Central memory CD8-positive, alpha-beta T cell (primary cell): ENCODE results near the gene ANKRD11.
A peak's percentile ranks its signal among the peaks of the same experiment; 100 is the strongest.

Source experiments
- ATAC-seq: fragments of 150-1000 bp; cut with Tn5 transposase; replicated peaks from 2 replicates; pipeline ENCODE4 v1.10.0; 2022; ENCODE audit warnings: mild to moderate bottlenecking, moderate FRiP score, moderate number of reproducible peaks; ENCODE audit not compliant: poor library complexity, severe bottlenecking; ENCODE audit errors: extremely low read depth
- DNase-seq, 2 donors: peaks; one replicate each; pipeline ENCODE4 v3.0.0; 2021; ENCODE audit warnings: low spot score in 2 of 2
- H3K27ac Mint-ChIP-seq: one replicate; pipeline ENCODE4 v1.8.0; 2022; ENCODE audit warnings: low read depth, mild to moderate bottlenecking, moderate library complexity, mixed read lengths
- H3K27me3 Mint-ChIP-seq: one replicate; pipeline ENCODE4 v1.8.0; 2022; ENCODE audit warnings: mixed read lengths
- H3K36me3 Mint-ChIP-seq: one replicate; pipeline ENCODE4 v1.8.0; 2022; ENCODE audit warnings: mild to moderate bottlenecking, moderate library complexity, mixed read lengths; ENCODE audit not compliant: insufficient read depth
- H3K4me1 Mint-ChIP-seq: one replicate; pipeline ENCODE4 v1.8.0; 2022; ENCODE audit warnings: mixed read lengths
- H3K4me3 Mint-ChIP-seq: one replicate; pipeline ENCODE4 v1.8.0; 2022; ENCODE audit warnings: mild to moderate bottlenecking, moderate library complexity, mixed read lengths
- H3K9me3 Mint-ChIP-seq: one replicate; pipeline ENCODE4 v1.8.0; 2022; ENCODE audit warnings: mixed read lengths

Gene ANKRD11

DNA sequence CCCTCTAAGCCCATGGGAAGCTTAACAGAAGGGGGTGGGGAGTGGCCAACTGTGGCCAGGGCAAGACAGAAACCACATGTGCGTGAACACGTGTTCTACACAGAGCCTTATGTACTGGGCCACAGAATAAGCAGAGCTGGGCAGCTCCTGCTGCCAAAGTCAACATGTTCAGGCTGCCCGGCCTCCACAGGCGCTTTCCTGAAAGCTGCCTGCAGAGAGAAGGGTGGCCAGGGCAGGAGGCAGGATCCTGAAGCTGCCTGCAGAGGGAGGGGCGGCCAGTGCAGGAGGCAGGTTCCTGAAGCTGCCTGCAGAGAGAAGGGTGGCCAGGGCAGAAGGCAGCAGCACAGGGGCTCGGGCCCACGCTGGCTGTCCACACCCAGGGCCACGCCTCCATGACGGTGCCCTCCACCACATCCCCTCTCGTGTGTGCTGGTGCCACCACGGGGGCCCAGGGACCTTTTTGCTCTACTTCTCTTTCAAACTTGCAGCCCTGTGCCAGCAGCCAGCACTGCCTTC lies 79.5 kb downstream of the ANKRD11 start:
- Mint-ChIP-seq H3K27ac (peak overlapping the region; percentile 91), H3K36me3 (peaks cover 19% of the 10 kb centered on the region), H3K4me3 (peak overlapping the region; percentile 65), H3K4me1 (peaks cover 78% of the 10 kb centered on the region), H3K27me3 (no peaks in the 10 kb centered on the region), H3K9me3 (no peaks in the 10 kb centered on the region)
- DNase-seq, result no peak
- no peak for ATAC-seq

GRCh38 chr16:89410322-89410721 lies 80.0 kb downstream of the ANKRD11 start:
- H3K4me3 Mint-ChIP-seq, result peak overlapping the region; percentile 65
- peaks cover 75% of the 10 kb centered on the region for H3K4me1 Mint-ChIP-seq
- ATAC-seq (no peak), DNase-seq (no peak)
- H3K27me3 Mint-ChIP-seq, result no peaks in the 10 kb centered on the region
- H3K36me3 Mint-ChIP-seq, result peaks cover 17% of the 10 kb centered on the region
- H3K9me3 Mint-ChIP-seq, result no peaks in the 10 kb centered on the region
- peak overlapping the region; percentile 91 for H3K27ac Mint-ChIP-seq

- Mint-ChIP-seq H3K36me3 (peaks cover 17% of the 10 kb centered on the region), H3K27ac (peak overlapping the region; percentile 91), H3K27me3 (no peaks in the 10 kb centered on the region), H3K4me3 (peak overlapping the region; percentile 63), H3K9me3 (no peaks in the 10 kb centered on the region), H3K4me1 (peaks cover 75% of the 10 kb centered on the region)
- DNase-seq (peak; percentile 71 to 87), ATAC-seq (peak; percentile 89)
Measured at GRCh38 chr16:89409161-89409711, 81.1 kb downstream of the ANKRD11 start.

DNA sequence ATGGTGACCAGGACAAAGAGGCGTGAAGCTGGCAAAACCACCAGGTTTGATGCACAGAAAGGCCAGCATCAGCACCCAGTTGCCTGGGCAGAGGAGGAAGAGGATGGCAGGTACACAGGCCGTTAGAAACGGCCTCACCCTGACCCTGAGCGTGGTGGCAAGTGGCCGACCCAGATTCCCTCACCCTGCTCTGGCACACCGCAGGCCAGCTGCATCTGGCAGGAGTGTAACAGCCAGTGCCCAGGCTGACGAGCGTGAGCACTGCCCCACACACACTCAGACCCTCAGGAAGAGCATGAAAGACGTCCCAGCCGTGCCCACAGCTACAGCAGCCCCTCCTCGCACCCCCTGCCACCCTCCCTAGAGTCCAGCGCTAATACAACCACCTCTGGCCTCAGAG lies 82.0 kb downstream of the ANKRD11 start:
- Mint-ChIP-seq H3K36me3 (peaks cover 16% of the 10 kb centered on the region), H3K27ac (peak overlapping the region; percentile 91), H3K27me3 (no peaks in the 10 kb centered on the region), H3K4me1 (peaks cover 79% of the 10 kb centered on the region), H3K9me3 (no peaks in the 10 kb centered on the region), H3K4me3 (peak overlapping the region; percentile 63)
- no peak for ATAC-seq
- no peak for DNase-seq

DNA sequence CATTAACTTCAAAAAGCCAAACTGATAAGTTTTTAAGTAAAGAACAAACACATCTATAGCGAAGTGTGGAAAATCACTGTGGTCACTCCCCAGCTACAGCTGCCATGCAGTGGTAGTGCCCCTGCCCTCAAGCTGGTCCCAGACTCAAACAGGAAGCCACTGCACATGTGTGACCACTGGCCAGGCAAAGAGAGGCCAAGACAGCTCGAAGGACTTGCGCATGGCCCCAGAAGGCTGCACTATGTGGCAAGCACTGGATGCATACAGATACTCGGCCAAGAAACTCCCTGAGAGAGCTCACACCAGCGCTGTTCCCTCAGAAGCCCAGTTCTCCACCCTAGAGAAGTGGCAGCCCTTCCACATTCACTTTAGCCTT lies 82.4 kb downstream of the ANKRD11 start:
- Mint-ChIP-seq H3K9me3 (no peaks in the 10 kb centered on the region), H3K27me3 (no peaks in the 10 kb centered on the region), H3K36me3 (peaks cover 17% of the 10 kb centered on the region), H3K4me1 (peaks cover 82% of the 10 kb centered on the region), H3K27ac (peak overlapping the region; percentile 91), H3K4me3 (peak overlapping the region; percentile 63)
- DNase-seq, result no peak
- no peak for ATAC-seq

DNA sequence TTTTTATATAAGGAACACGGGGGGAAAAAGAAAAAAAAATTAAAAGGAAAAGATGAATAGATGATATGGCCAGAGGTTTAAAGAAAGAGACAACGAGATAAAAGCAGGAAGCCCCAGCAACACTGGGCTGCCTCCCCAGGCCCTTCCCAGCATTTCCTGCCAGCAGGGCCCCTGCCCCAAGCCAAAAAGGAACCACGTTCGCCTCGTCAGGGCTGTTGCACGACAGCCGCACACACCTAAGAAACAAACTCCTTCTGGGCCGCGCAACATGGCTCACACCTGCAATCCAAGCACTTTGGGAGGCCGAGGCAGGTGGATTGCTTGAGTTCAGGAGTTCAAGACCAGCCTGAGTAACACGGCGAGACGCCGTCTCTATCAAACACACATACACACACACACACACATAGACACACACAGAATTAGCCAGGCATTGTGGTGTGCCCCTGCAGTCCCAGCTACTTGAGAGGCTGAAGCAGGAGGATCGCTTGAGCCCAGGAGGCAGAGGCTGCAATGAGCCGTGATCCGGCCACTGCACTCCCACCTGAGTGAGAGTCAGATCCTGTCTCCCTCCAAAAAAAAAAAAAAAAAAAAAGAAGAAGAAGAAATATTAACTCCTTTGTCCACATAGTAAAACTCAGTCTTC lies 83.0 kb downstream of the ANKRD11 start:
- no peaks in the 10 kb centered on the region for H3K27me3 Mint-ChIP-seq
- ATAC-seq (no peak), DNase-seq (no peak)
- peaks cover 17% of the 10 kb centered on the region for H3K36me3 Mint-ChIP-seq
- peaks cover 80% of the 10 kb centered on the region for H3K4me1 Mint-ChIP-seq
- peak overlapping the region; percentile 63 for H3K4me3 Mint-ChIP-seq
- H3K9me3 Mint-ChIP-seq, result no peaks in the 10 kb centered on the region
- peak overlapping the region; percentile 91 for H3K27ac Mint-ChIP-seq

- peaks cover 84% of the 10 kb centered on the region for H3K4me1 Mint-ChIP-seq
- ATAC-seq (no peak), DNase-seq (no peak)
- no peaks in the 10 kb centered on the region for H3K9me3 Mint-ChIP-seq
- H3K27ac Mint-ChIP-seq, result peak overlapping the region; percentile 91
- peak overlapping the region; percentile 63 for H3K4me3 Mint-ChIP-seq
- H3K27me3 Mint-ChIP-seq, result no peaks in the 10 kb centered on the region
- H3K36me3 Mint-ChIP-seq, result peaks cover 18% of the 10 kb centered on the region
Measured at GRCh38 chr16:89406277-89406888, 84.0 kb downstream of the ANKRD11 start.

DNA sequence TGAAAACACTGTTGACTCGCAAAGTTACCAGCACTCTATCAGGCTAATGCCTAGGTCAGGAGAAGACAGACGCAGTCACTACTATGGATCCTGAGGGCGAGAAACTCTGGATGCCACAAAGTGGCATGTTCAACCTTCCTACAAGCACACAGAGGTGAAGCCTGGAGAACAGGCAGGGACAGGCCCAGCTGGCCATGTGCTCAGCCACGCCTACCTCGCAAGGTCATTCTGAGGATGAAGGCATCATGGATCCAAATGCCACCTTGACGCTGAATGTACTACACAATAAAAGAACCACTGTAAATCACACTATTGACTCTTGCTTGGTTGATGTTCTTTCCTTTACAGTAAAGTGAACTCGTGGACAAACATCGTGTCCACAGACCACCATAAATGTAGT lies 85.8 kb downstream of the ANKRD11 start:
- ATAC-seq (no peak), DNase-seq (no peak)
- H3K27ac Mint-ChIP-seq, result peak overlapping the region; percentile 78
- H3K4me3 Mint-ChIP-seq, result peak overlapping the region; percentile 43
- no peaks in the 10 kb centered on the region for H3K9me3 Mint-ChIP-seq
- peaks cover 75% of the 10 kb centered on the region for H3K4me1 Mint-ChIP-seq
- H3K36me3 Mint-ChIP-seq, result peaks cover 20% of the 10 kb centered on the region
- H3K27me3 Mint-ChIP-seq, result no peaks in the 10 kb centered on the region

DNA sequence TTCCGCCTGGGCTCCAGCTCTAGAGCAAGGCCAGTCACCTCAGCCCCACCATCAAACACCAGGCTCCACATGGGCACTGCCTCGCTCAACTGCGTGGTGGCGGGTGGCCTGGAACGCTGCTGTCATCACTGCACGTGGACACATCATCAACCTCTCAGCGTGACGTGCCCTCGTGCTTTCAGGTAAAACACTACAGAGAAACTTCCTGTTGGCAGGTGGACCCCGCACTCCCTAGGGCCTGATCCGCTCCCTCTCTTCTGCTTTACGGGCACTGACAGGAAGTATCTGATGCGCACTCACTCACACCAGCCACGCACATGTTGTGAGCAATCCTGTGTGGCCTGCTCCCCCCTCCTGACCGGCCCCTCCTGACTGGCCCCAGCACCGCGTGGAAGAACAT lies 87.4 kb downstream of the ANKRD11 start:
- H3K4me1 Mint-ChIP-seq, result peaks cover 74% of the 10 kb centered on the region
- peak overlapping the region; percentile 43 for H3K4me3 Mint-ChIP-seq
- H3K27me3 Mint-ChIP-seq, result no peaks in the 10 kb centered on the region
- no peak for DNase-seq
- ATAC-seq, result peak; percentile 25
- peak overlapping the region; percentile 78 for H3K27ac Mint-ChIP-seq
- peaks cover 14% of the 10 kb centered on the region for H3K36me3 Mint-ChIP-seq
- H3K9me3 Mint-ChIP-seq, result no peaks in the 10 kb centered on the region

- H3K4me1 Mint-ChIP-seq, result peaks cover 62% of the 10 kb centered on the region
- peak overlapping the region; percentile 43 for H3K4me3 Mint-ChIP-seq
- peak overlapping the region; percentile 78 for H3K27ac Mint-ChIP-seq
- no peaks in the 10 kb centered on the region for H3K27me3 Mint-ChIP-seq
- DNase-seq, result no peak
- no peak for ATAC-seq
- peaks cover 11% of the 10 kb centered on the region for H3K36me3 Mint-ChIP-seq
- no peaks in the 10 kb centered on the region for H3K9me3 Mint-ChIP-seq
Measured at GRCh38 chr16:89401641-89402445, 88.5 kb downstream of the ANKRD11 start.

GRCh38 chr16:89401205-89401604 lies 89.2 kb downstream of the ANKRD11 start:
- Mint-ChIP-seq H3K4me1 (peaks cover 61% of the 10 kb centered on the region), H3K9me3 (no peaks in the 10 kb centered on the region), H3K27me3 (no peaks in the 10 kb centered on the region), H3K36me3 (peaks cover 11% of the 10 kb centered on the region), H3K27ac (peak overlapping the region; percentile 67), H3K4me3 (peak overlapping the region; percentile 34)
- DNase-seq (no peak), ATAC-seq (no peak)

DNA sequence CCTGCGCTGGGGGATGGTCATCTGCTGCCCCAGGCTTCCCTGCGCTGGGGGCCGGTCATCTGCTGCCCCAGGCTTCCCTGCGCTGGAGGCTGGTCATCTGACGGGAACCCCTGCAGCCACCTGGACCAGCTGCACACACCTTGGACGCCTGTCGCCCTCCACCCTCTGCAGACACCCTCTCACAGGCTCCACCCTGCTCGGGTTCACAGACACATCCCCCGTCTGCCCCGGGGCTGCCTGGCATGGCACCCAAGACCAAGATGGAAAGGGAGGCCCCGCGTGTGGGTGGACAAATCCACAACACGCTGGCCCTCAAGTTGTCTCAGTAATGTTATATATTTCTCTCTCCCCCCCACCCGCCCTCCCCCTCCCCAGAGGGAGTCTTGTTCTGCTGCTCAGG lies 89.6 kb downstream of the ANKRD11 start:
- Mint-ChIP-seq H3K4me3 (peak overlapping the region; percentile 34), H3K27me3 (no peaks in the 10 kb centered on the region), H3K27ac (peak overlapping the region; percentile 67), H3K9me3 (no peaks in the 10 kb centered on the region), H3K36me3 (peaks cover 11% of the 10 kb centered on the region), H3K4me1 (peaks cover 60% of the 10 kb centered on the region)
- no peak for DNase-seq
- no peak for ATAC-seq
